GM23248 (cell line): ENCODE data around the gene RHCE.
"Not testable (repeated sequence)": the region's sequence is repeated elsewhere in the genome, so short reads cannot be mapped to it uniquely, and the experiment has no call there.

Experiments
- EZH2 ChIP-seq: fragments of 200-600 bp; sonication (generic); IDR thresholded peaks from 2 replicates; pipeline ENCODE4 v1.6.1; 2018; ENCODE audit warnings: antibody characterized with exemption, mild to moderate bottlenecking; ENCODE audit not compliant: insufficient read depth, poor library complexity, severe bottlenecking
- EZH2phosphoT487 ChIP-seq: fragments of 200-600 bp; sonication (generic); IDR thresholded peaks from 2 replicates; pipeline ENCODE4 v1.6.1; 2018; ENCODE audit warnings: antibody characterized with exemption, moderate library complexity, mild to moderate bottlenecking, low read depth; ENCODE audit not compliant: insufficient read depth

DNA sequence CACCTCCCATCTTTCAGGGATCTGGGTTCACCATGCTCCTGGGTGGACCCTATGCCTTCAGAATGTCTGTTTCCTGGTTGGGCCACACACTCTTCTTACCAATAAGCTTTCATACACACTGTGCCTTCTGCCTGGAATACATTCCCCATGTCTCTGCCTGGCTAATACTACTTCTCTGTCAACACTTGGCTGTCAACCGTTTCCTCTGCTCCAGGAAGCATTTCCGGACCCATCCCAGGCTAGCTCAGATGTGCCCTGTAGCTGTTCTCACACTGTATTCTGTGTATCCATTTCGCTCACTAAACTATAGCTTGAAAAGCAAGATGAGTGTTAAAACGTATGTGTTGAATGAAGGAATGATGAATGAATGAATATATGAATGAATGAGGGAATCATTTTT is 33.5 kb downstream of the RHCE start:
- TF ChIP-seq EZH2, EZH2phosphoT487: not testable (repeated sequence)
